Activated CD4-positive, alpha-beta T cell treated with anti-CD3 and anti-CD28 coated beads for 48 hours (primary cell): ENCODE results near the gene FBXO17.
"Not testable (repeated sequence)": the region's sequence is repeated elsewhere in the genome, so short reads cannot be mapped to it uniquely, and the experiment has no call there.

Experiments used
- DNase-seq: peaks from one replicate; pipeline ENCODE4 v3.0.0-alpha.2; 2020

Gene FBXO17

DNA sequence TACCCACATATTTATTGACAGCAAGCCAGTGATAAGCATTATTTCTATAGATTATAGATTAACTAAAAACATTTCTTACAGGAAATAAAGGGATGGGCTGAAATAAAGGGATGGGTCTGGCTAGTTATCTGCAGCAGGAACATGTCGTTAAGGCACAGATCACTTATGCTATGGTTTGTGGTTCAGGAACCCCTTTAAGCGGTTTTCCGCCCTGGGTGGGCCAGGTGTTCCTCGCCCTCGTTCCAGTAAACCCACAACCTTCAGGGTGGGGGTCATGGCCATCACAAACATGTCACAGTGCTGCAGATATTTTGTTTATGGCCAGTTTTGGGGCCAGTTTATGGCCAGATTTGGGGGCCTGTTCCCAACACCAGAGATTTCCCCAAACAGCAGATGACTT, 34.1 kb downstream of the FBXO17 start:
- DNase-seq = not testable (repeated sequence)

DNA sequence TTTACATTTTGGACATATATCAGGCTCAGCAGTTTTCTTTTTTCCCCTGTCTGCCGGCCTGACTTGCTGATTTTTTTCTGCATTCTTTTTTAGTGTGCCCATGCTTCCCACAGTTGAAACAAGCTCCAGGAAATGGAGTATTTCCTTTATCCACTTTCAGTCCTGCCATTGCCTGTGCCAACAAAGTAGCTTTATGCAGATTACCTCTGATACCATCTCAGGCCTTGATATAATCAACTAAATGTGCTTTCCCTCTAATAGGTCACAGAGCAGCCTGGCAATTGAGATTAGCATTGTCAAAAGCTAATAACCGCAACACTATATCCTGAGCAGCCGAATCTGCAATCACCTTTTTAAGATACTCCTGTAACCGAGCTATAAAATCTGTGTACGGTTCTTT, 35.6 kb downstream of the FBXO17 start:
- no peak for DNase-seq

DNA sequence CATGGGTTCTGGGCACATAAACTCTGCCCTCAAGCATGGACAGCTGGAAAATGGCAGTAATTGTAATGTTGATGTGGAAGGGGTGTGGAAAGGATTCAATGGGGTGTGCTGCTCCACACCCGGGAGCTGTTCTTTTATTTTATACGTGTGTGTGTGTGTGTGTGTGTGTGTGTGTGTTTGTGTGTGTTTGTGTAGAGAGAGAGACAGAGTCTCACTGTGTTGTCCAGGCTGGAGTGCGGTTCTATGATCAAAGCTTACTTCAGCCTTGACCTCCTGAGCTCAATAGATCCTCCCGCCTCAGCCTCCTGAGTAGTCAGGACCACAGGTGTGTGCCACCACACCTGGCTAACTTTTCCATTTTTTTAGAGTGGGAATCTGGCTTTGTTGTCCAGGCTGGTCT, 42.0 kb downstream of the FBXO17 start:
- no peak for DNase-seq

DNA sequence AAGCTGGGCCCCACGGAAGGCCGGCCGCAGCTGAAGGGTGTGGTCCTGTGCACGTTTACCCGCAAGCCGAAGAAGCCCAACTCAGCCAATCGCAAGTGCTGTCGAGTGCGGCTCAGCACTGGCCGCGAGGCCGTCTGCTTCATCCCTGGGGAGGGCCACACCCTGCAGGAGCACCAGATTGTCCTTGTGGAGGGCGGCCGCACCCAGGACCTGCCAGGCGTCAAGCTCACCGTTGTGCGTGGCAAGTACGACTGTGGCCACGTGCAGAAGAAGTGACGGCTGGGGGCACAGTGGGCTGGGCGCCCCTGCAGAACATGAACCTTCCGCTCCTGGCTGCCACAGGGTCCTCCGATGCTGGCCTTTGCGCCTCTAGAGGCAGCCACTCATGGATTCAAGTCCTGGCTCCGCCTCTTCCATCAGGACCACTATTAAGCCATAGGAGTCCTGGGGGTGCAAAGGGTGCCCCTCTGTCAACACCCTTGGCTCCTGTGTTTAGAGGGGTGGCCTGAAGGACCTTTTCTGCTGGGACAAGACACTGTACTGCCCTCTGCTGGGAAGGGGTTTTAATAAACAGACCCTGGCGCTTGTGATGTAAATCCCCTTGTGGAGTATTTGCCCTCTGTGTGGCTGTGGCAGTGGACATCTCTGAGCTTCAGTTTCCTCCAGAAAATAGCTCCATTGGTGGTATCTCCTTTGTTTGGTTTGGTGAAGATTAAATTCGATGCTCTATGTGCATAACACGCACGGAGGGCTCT, 42.9 kb downstream of the FBXO17 start:
- peak; percentile 50 for DNase-seq

DNA sequence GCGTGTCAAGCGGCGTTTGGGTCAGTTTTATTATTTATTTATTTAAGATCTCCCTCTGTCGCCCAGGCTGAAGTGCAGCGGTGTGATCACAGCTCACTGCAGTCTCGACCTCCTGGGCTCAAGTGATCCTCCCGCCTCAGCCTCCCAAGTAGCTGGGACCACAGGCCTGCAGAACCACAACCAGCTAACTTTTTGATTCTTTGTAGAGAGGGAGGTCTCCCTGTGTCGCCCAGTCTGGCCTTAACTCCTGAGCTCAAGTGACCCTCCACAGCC, 44.1 kb downstream of the FBXO17 start:
- no peak for DNase-seq

DNA sequence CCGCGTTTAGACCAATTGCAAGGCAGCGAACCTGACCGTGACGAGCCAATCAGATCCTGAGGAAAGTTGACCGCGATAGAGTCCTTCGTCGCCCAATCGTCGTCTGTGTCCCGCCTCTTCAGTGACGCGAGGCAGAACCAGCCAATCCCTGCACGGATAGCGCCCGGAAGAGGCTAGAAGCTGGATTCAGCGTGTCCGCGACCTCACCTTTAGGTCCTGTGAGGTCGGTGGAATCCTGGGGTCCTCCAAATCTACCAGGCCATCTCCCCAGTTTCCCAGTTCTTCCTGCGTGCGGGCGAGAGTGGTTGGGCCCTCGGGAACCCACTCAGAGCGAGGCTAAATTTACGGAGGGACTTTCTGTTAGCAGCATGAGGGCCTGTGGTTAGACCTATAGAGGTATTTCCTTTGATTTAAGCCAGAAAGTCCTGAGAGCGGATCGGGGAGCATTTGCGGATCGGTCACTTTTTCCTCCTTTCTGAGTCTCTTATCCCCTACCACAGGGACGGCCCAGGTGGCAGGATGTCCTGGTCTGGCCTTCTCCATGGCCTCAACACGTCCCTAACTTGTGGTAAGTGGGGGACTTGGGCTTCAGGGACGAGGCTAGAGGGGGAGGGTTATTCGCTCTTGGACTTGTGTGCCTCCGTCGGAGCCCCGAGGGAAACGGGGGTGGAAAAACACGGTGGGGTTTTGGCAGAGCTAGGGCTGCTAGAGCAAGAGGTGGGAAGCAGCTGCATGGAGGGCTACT, 44.6 kb downstream of the FBXO17 start, which contains the start of gene MRPS12:
MRPS12 (plus strand) TSS at position 169 of the 745 bp plus-strand sequence; CDS start at position 520, 351 bp downstream.
- DNase-seq = peak; percentile 99

DNA sequence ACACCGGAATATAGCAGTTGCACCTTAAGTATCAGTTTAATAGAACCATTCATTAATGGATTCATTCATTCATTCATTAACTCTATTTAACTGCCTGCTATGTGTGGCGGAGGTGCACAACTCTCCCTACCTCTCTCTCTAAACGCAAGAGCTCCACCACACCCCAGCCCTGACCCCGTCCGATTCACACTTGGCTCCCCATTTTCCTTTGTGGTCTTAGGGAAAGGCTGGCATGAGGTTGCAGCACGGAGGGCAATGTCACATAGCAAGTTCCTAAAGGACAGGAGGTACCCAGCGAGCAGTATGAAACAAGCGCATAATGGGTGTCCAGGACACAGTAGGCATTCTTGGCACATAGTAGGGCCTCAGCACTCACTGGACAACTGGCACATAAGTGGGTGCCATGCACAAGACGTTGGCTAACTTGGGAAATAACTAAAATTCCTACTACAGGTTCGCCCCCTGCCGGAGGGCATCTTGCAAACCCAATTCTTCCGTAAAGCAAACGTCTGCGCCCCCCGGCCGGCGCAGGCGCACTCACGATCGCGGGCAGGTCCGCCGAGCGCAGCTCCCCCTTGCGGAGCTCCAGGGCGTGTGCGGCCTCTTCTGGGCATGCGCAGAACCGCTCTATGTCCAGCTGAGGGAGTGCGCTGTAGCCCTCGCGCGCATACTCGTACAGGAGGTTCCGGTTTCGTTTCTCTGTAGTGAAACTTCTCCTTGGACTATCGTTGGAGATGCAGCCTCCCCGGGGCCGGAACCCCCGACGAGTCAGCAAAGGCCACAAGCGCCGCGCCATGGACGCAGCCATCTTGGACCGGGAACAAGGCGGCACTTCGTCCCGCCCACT, 45.4 kb downstream of the FBXO17 start, which contains the start of gene SARS2:
SARS2 (minus strand) TSS at position 835 of the 847 bp plus-strand sequence; CDS start at position 808, 27 bp downstream.
- peak; percentile 93 for DNase-seq

DNA sequence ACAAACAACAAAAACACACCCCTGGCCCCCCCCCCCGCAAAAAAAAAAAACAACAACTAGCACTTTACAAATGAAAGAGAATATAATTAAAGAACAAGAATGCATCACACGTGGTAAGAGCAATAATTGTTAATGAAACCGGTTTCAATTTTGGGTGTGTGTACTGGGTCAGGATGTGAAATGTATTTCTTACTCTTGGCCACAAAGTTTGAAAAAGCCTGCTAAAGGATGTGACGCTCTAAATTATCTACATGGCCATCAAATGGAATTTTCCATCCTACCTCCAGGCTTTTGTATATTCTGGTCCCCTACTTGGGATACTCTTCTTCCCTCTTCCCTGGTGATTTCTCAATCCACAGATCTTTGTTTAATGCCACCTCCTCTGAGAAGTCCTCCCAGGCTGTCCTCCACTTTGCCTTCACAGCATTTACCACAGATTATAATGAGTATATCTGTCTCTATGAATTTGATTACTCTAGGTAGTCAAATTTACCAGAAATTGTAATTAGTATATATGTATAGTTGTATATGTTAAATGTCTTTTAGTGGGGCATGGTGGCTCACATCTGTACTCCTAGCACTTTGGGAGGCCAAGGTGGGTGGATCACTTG, 47.0 kb downstream of the FBXO17 start:
- no peak for DNase-seq

DNA sequence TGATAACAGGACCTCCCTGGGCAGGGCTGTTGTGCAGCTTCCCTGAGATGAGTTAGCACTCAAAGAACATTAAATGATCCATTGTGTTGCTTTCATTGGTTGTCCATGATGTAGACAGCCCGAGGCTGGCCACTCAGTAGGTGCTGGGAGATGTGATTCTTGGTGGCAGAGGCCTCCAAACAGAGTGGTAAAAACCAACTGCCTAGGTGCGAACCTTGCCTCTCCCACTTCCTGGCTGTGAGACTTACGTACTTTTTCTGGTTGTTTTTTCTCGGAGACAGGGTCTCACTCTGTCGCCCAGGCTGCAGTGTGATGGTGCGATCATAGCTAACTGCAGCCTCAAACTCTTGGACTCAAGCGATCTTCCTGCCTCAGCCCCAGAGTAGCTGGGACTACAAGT, 51.2 kb downstream of the FBXO17 start:
- no peak for DNase-seq

DNA sequence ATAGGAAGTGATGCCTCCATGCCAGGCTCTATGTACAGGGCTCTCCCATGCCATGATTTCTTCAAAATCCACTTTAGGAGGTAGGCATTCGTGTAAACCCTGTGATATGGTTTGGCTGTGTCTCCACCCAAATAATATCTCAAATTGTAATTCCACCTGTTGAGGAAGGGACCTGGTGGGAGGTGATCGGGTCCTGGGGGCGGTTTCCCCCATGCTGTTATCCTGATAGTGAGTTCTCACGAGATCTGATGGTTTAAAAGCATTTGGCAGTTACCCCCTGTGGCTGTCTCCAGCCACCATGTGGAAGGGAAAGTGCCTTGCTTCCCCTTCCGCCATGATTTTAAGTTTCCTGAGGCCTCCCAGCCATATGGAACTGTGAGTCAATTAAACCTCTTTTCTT, 53.1 kb downstream of the FBXO17 start:
- no peak for DNase-seq

DNA sequence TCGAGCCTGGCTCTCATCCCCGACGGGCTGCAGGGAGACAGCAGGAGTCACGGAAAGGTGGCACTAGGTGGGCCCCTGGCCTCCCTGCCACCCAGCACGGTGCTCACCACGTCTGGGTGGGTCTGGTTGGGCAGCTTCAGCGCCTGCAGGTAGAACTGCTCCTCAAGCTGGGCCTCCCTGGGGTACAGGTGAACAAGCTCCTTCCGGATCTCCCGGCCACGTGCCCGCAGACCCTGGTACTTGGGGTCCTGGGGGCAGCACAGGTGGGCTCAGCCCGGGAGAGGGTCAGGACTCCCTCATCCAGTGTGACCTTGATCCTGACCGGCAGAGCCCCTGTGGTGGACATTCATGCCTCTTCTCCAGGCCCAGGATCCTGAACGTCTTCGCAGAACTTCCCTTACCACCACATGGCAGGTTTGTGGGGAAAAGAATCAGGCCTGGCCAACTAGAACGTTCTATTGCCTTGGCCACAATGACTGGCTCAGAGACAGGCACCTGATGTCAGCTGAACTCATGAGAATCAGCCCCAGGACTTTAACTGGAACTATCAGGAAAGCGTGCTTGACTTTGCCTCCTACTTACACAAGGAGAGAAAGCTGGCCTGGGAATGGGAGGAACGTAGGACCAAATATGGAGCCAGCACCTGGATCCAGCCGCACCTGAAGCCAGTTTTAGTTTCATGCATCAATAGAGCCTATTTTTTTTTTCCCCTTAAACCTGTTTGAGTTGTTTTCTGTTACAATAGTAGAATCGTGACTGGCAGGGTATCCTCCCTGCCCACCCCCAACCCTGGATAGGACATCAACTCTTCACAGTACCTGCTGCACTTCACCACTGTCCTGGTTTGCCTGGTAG, 53.9 kb downstream of the FBXO17 start:
- no peak for DNase-seq

DNA sequence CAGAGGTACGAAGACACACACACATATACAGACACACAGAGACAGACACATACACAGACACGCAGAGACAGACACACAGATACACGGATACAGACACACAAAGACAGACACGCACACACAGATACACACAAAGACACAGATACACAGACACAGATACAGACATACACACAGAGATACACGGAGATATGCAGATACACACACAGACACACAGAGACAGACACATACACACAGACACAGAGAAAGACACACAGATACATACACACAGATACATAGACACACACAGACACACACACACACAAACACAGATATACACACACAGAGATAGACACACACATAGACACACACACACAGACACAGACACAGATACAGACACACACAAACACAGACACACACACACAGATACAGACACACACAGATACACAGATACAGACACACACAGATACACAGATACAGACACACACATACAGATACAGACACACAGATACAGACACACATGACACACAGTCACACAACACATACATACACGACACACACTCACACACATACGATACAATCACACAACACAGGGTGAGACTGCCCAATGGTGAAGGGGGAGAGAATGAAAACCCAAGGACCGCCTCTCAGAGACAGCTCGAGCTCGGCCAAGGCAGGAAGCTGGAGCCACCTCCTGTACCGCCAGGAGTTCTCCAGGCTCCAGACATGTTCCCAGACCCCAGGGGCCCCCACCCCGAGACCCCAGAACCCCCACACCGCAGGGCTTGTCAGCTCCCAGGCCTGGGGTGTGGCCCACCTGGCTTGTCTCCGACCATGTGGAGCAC, 54.7 kb downstream of the FBXO17 start:
- no peak for DNase-seq

DNA sequence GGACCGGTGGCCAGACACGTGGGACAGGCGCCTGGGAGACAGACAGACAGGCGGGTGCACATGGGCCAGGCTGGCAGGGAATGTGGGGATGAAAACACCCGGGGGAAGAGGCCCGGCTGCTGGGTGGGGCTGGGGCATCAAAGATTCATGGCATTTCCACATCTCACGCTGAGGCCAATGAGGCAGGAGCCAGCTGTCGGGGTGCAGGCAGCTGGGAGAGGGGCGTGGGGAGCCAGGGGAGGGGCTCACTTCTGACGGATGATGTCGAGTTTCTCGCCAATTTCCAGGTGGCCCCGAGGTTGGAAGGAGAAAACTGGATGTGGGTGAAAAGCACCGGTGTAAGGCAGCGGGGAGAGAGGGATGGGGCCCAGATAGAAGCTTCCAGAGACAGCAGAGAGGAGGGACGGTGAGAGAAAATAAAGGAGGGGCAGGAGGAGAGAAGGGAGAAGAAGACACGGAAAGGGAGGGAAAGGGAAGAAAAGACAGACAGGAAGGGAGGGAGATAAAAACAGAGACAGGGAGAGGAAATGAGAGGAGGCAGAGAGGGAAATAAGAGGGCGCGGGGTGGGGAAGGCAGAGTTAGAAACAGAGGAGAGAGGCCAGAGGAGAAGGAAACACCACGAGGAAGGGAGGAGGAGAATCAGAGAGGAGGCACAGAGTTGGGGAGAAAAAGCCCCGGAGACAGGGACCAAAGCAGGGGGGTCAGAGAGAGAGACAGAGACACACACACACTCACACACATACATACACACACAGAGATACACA, 55.5 kb downstream of the FBXO17 start:
- no peak for DNase-seq

DNA sequence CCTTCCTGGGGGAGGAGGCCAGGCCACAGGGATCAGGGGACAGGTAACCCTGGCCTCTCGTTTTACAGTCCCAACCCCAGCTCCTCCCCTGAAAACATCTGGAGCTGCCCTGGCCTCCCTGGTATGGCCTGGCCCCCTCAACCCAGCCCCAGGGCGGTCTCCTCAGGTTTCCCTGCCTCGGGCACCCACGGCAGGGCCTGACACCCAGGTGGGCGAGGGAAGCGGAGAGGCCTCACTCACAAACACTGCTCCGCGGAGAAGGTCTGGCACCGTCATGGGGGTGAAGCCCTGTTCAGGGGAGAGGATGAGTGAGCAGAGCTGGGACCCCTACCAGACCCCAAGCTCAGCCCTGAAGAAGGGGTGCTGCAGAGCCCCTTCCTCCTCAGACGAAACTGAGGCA, 57.0 kb downstream of the FBXO17 start:
- DNase-seq = no peak

DNA sequence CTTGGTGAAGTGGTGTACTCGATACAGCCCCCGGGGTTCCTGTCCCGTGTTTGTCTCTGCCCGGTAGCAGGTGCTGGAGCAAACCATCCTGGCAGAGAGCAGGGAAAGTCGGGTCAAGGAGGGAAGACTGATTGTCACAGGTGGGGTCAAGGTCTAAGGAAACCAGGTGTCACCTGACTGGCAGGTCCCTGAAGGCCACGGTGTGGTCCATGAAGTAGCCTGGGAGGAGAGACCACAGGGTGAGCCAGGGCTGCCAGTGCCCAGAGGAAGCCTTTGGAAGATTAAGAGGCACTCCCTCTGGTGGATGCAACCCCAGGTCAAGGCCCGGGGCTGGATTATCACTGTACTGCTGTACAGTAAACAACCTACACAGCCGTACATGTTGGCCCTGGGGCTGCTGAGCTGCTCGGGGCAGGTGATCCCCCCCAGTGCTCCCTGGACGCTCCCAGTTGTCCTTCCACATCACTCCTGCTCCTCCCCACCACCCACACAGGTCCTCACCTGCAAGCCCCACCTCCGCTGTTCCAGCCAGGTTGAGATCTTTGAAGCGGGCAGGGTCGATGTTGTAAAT, 57.5 kb downstream of the FBXO17 start:
- DNase-seq = no peak

DNA sequence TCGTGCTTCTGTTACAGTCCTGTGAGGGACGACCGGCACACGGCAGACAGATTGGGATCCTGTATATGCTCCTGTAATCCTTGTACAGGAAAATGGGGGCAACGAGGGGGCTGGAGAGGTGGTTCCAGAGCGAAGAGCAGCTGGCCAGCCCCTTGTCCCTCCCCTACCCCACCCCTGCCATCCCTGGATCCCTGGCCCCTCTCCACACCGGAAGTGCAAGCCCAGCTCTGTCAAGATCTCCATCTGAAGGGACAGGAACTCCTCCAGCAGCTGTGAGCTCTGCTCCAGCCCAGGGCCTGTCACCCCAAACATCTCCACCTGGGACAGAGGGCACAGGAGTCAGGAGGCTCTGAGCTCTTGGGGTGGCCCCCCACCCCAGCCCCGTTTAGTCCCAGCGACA, 58.0 kb downstream of the FBXO17 start:
- no peak for DNase-seq

DNA sequence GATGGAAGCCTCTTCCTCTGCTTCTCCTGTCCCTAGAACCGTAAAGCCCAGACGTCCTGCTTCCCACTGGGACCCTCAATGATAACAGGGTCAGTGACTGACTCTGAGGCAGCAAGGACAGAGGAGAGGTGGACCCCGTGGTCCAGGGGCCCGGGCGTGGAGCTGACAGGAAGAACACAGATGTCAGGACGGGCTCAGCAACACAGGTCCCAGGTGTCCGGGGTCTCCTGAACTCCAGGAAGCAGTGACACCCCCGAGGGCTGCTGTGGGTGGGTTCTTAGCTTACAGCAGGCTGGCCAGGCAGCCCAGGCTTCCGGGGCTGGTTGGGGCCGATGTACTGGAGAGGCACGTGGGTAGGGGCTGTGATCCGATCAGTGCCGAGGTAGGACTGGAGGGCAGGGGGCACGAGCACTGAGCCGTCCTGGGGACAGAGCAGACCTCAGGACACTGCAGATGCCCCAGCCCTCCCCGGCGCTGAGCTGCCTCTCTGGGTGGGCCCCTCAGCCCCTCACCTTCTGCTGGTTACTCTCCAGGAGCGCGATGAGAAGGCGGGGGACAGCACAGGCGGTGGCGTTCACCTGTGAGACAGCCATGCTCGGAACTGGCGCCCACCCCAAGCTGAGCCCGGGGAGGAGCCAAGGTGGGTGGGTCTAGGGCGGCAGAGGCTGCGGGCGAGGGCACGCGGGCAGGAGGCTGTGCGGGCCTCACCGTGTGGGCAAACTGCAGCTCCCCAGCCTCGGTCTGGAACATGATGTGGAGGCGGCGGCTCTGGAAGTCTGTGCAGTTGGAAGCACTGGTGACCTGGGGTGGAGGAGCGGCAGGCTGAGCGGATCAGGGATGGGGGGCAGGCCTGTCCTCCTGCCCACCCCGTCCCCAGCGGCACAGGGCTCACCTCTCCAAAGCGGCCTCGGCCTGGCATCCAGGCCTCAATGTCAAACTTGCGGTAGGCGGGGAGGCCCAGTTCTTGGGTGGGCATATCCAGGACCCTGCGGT, 59.9 kb downstream of the FBXO17 start:
- no peak for DNase-seq

DNA sequence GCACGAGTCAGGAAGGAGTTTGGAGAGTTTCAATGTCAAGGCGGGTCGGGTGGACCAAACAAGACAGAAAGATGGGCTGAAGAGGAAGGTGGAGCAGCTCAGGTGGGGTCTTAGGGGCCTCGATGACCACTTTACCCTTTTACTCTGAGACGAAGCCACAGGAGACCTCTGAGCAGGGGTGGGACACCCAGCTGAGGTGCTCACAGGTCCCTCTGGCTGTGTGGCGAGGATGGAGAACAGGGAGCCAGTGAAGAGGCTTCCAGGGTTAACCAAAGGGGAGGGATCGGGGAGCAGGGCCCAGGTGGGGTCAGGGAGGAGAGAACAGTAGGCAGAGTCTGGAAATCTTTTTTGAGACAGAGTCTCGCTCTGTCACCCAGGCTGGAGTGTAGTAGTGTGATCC, 61.6 kb downstream of the FBXO17 start:
- no peak for DNase-seq
